ENCODE measurements around the gene DLST.
A peak's percentile ranks its signal among the peaks of the same experiment; 100 is the strongest.

Gene DLST

GRCh38 chr14:74938531-74939495 is 57.1 kb downstream of the DLST start:
- DNase-seq (ENCODE audit: low read depth) = no peak
- H3K4me3 ChIP-seq (ENCODE audit: low read length) = no peak overlapping the region
- TF ChIP-seq, protein P1, sequence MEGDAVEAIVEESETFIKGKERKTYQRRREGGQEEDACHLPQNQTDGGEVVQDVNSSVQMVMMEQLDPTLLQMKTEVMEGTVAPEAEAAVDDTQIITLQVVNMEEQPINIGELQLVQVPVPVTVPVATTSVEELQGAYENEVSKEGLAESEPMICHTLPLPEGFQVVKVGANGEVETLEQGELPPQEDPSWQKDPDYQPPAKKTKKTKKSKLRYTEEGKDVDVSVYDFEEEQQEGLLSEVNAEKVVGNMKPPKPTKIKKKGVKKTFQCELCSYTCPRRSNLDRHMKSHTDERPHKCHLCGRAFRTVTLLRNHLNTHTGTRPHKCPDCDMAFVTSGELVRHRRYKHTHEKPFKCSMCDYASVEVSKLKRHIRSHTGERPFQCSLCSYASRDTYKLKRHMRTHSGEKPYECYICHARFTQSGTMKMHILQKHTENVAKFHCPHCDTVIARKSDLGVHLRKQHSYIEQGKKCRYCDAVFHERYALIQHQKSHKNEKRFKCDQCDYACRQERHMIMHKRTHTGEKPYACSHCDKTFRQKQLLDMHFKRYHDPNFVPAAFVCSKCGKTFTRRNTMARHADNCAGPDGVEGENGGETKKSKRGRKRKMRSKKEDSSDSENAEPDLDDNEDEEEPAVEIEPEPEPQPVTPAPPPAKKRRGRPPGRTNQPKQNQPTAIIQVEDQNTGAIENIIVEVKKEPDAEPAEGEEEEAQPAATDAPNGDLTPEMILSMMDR (conservative IDR thresholded peaks at IDR 0.05; ENCODE audit: low read depth, low read length) = no peak

- H3K4me3 ChIP-seq (ENCODE audit: low read length) = no peak overlapping the region
- DNase-seq (ENCODE audit: low read depth) = no peak
- TF ChIP-seq, protein P1 (conservative IDR thresholded peaks at IDR 0.05; ENCODE audit: low read depth, low read length) = no peak
These were observed 59.3 kb downstream of the DLST start for GRCh38 chr14:74940956-74941565.

DNA sequence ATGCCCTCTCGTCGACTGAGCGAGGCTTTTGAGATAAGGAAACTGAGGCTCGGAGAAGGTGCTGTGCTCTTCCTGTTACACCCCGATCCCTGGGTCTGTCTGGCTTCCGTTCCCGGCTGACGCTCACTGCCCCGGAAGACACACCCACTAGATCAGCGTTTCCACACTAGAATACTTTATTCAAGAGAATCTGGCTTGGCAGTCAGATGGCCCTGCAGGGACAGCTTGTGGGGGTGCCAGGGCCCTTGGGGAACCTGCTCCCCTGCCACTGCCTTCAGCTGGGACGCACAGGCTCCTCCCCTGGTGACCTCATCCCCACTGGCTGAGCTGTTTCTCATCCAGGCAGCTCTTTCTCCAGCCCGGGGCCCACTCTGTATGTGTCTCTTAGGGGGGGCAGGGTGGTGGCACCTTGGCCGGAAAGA is 60.0 kb downstream of the DLST start:
- TF ChIP-seq, protein P1 (conservative IDR thresholded peaks at IDR 0.05; ENCODE audit: low read depth, low read length) = no peak
- no peak for DNase-seq (ENCODE audit: low read depth)
- no peak overlapping the region for H3K4me3 ChIP-seq (ENCODE audit: low read length)

DNA sequence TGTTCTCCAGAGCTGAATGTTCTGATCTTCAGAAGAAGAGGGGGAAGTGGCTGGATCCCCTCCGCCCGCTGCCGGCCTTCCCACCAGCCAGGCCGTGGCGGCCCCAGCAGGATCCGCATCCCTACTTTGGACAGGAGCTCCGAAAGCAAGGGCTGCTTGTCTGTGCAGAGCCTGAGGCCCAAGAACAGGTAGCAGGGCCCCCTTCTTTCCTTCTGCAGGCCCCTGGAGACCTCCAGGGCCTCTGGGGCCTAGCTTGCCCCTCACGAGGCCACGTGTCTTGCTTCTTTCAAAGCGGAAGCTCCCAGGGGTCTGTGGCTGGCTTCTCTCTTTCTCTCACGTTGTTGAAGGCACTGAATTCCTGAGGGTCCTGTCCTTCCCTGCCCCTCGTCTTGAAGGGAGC is 60.5 kb downstream of the DLST start:
- no peak for DNase-seq (ENCODE audit: low read depth)
- TF ChIP-seq, protein P1 (conservative IDR thresholded peaks at IDR 0.05; ENCODE audit: low read depth, low read length) = no peak
- no peak overlapping the region for H3K4me3 ChIP-seq (ENCODE audit: low read length)

- H3K4me3 ChIP-seq (ENCODE audit: low read length) = no peak overlapping the region
- no peak for DNase-seq (ENCODE audit: low read depth)
- TF ChIP-seq, protein P1 (conservative IDR thresholded peaks at IDR 0.05; ENCODE audit: low read depth, low read length) = no peak
These were observed 60.9 kb downstream of the DLST start for GRCh38 chr14:74942608-74943007.

GRCh38 chr14:74945261-74945851 is 63.6 kb downstream of the DLST start:
- TF ChIP-seq, protein P1 (conservative IDR thresholded peaks at IDR 0.05; ENCODE audit: low read depth, low read length) = peak; percentile 72
- no peak for DNase-seq (ENCODE audit: low read depth)
- H3K4me3 ChIP-seq (ENCODE audit: low read length) = no peak overlapping the region
